Measurements from ENCODE around the gene TMEM233.

TMEM233 gene

GRCh38 chr12:119684711-119685369 lies 91.3 kb downstream of the TMEM233 start:
- FAIRE-seq, result no peak
- DNase-seq (ENCODE audit: insufficient read length), result no peak
- TF ChIP-seq TAF1 (IDR thresholded peaks at IDR 0.05; ENCODE audit: borderline replicate concordance, low read depth, low read length), result no peak
- no peak for TF ChIP-seq POLR2A (IDR thresholded peaks at IDR 0.05; ENCODE audit: low read depth, low read length)
- no peak for TF ChIP-seq POLR2AphosphoS5 (IDR thresholded peaks at IDR 0.05; ENCODE audit: low read depth, low read length)

DNA sequence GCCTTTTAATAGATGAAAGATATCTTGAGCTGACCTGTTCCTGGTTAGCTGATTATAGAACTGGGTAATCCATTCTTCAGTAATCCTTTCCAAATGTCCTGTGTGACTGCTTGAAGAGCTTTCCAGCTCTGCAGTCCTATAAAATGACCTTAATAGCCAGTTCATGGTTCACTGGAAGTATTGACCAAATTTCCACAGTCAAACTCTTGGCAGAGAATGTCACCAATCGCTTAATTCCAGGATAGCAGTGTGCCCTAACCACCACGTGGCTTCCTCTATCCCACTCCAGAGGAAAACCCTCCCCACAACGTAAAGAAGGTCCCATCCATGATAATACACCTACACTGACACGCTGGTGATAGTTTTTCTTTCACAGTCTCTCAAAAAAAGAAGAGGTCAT lies 91.8 kb downstream of the TMEM233 start:
- DNase-seq (ENCODE audit: insufficient read length) (no peak), FAIRE-seq (no peak)
- TF ChIP-seq POLR2A (IDR thresholded peaks at IDR 0.05; ENCODE audit: low read depth, low read length), result no peak
- no peak for TF ChIP-seq POLR2AphosphoS5 (IDR thresholded peaks at IDR 0.05; ENCODE audit: low read depth, low read length)
- TF ChIP-seq TAF1 (IDR thresholded peaks at IDR 0.05; ENCODE audit: borderline replicate concordance, low read depth, low read length), result no peak

- no peak for FAIRE-seq
Measured at GRCh38 chr12:119686355-119686754, 92.8 kb downstream of the TMEM233 start.

DNA sequence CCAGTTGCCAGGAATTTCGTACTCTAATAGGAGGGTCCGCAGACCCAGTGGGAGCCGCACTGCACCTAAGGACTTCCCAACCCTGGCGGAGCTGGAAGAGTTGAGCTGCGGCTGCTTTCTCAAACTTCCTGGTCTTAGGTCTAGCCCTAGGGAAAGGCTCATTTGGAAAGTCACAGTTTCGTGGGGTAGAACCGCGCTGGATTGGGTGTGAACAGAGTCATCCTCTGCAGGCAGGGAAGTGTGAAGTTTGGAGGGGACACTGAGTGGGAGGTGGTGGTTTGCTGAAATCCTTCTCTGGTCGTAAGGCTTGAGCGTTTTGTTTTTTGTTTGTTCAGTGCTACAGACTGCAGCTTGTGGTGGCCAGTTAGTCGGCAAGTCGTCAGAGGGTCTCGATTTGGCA lies 93.2 kb downstream of the TMEM233 start:
- DNase-seq (ENCODE audit: insufficient read length) (no peak), FAIRE-seq (no peak)
- TF ChIP-seq TAF1 (IDR thresholded peaks at IDR 0.05; ENCODE audit: borderline replicate concordance, low read depth, low read length) (no peak), POLR2A (IDR thresholded peaks at IDR 0.05; ENCODE audit: low read depth, low read length) (no peak), POLR2AphosphoS5 (IDR thresholded peaks at IDR 0.05; ENCODE audit: low read depth, low read length) (no peak)

More at GRCh38 chr12:119686355-119686754, 92.8 kb downstream of the TMEM233 start:
- DNase-seq (ENCODE audit: insufficient read length), result no peak
- no peak for TF ChIP-seq POLR2A (IDR thresholded peaks at IDR 0.05; ENCODE audit: low read depth, low read length)
- TF ChIP-seq TAF1 (IDR thresholded peaks at IDR 0.05; ENCODE audit: borderline replicate concordance, low read depth, low read length), result no peak
- TF ChIP-seq POLR2AphosphoS5 (IDR thresholded peaks at IDR 0.05; ENCODE audit: low read depth, low read length), result no peak

DNA sequence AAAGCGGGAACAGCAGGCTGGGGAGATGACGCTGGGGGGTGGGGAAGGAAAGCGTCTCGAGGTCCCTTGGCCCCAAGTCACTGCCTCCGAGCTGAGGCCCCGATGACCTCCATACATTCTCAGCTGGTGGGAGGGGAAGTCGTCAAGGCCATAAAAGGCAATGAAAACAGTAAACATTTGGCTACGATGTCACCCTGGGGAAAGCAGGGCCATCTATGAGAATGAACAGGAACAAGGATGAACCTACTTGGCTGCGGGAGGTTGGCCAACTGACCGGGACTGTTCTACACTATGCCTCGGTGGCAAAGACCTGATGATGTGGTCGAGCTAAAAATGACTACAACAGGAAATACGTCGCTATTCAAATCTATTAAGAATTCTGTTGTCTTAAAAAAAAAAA lies 93.8 kb downstream of the TMEM233 start:
- TF ChIP-seq POLR2A (IDR thresholded peaks at IDR 0.05; ENCODE audit: low read depth, low read length) (no peak), POLR2AphosphoS5 (IDR thresholded peaks at IDR 0.05; ENCODE audit: low read depth, low read length) (no peak), TAF1 (IDR thresholded peaks at IDR 0.05; ENCODE audit: borderline replicate concordance, low read depth, low read length) (no peak)
- DNase-seq (ENCODE audit: insufficient read length) (no peak), FAIRE-seq (no peak)

- FAIRE-seq (no peak), DNase-seq (ENCODE audit: insufficient read length) (no peak)
- no peak for TF ChIP-seq POLR2A (IDR thresholded peaks at IDR 0.05; ENCODE audit: low read depth, low read length)
- TF ChIP-seq TAF1 (IDR thresholded peaks at IDR 0.05; ENCODE audit: borderline replicate concordance, low read depth, low read length), result no peak
- TF ChIP-seq POLR2AphosphoS5 (IDR thresholded peaks at IDR 0.05; ENCODE audit: low read depth, low read length), result no peak
Measured at GRCh38 chr12:119687879-119688278, 94.3 kb downstream of the TMEM233 start.

- TF ChIP-seq POLR2AphosphoS5 (IDR thresholded peaks at IDR 0.05; ENCODE audit: low read depth, low read length) (no peak), TAF1 (IDR thresholded peaks at IDR 0.05; ENCODE audit: borderline replicate concordance, low read depth, low read length) (no peak), POLR2A (IDR thresholded peaks at IDR 0.05; ENCODE audit: low read depth, low read length) (no peak)
- DNase-seq (ENCODE audit: insufficient read length) (no peak), FAIRE-seq (no peak)
Measured at GRCh38 chr12:119689935-119690500, 96.4 kb downstream of the TMEM233 start.

GRCh38 chr12:119691202-119691810 lies 97.7 kb downstream of the TMEM233 start:
- no peak for DNase-seq (ENCODE audit: insufficient read length)
- no peak for FAIRE-seq
- no peak for TF ChIP-seq TAF1 (IDR thresholded peaks at IDR 0.05; ENCODE audit: borderline replicate concordance, low read depth, low read length)
- TF ChIP-seq POLR2A (IDR thresholded peaks at IDR 0.05; ENCODE audit: low read depth, low read length), result no peak
- no peak for TF ChIP-seq POLR2AphosphoS5 (IDR thresholded peaks at IDR 0.05; ENCODE audit: low read depth, low read length)

DNA sequence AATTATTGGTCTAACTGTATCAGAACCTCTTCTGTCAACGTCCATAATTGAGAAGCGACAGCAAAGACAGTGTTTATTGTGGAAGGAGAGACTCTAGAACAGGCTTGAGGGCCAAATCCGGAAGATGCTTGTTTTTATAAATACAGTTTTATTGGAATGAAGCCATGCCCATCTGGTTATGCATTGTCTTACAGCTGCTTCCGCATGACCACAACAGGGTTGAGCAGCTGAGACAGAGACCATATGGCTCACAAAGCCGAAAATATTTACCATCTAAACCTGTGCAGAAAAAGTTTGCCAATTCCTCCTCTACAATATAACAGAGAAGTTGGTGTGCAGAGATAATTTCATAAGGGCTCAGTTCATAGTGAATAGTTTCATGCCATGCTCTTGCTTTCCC lies 98.8 kb downstream of the TMEM233 start:
- no peak for DNase-seq (ENCODE audit: insufficient read length)
- no peak for TF ChIP-seq POLR2A (IDR thresholded peaks at IDR 0.05; ENCODE audit: low read depth, low read length)
- FAIRE-seq, result no peak
